Measurements from ENCODE around the gene CCDC180. TPM values are rescaled to one million over a fixed set of nuclear protein-coding genes. Genes with fewer than 3 reads are reported as not detected.

Gene CCDC180
- total RNA-seq, 2 experiments from 2014 or later = 6.6 to 7.1 TPM

DNA sequence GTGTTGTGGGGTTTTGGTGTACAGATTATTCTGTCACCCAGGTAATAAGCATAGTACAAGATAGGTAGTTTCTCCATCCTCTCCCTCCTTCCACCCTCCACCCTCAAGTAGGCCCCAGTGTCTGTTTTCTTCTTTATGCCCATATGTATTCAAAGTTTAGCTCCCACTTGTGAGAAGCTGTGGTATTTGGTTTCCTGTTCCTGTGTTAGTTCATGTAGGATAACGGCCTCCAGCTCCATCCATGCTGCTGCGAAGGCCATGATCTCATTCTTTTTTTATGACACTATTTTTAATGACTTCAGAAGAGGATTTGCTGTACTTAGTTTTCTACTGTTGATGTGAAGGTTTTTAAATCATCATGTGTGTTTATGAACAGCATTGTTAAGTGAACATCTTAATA lies 11.9 kb downstream of the CCDC180 start:
- Mint-ChIP-seq H3K9me3 (no peaks in the 10 kb centered on the region), H3K4me3 (no peak overlapping the region), H3K27ac (no peak overlapping the region), H3K4me1 (ENCODE audit: low read depth) (peaks cover 4% of the 10 kb centered on the region), H3K36me3 (ENCODE audit: low read depth) (peaks cover 77% of the 10 kb centered on the region), H3K27me3 (no peaks in the 10 kb centered on the region)
- Histone ChIP-seq H3K9me3 (ENCODE audit: control insufficient read depth in 1 of 2, insufficient read depth in 1 of 2, low read length in 2 of 2) (no peaks in the 10 kb centered on the region), H3K27me3 (ENCODE audit: control insufficient read depth in 1 of 2, insufficient read depth in 2 of 2, low read length in 2 of 2) (no peaks in the 10 kb centered on the region), H3K4me3 (ENCODE audit: low read length) (no peak overlapping the region), H3K36me3 (ENCODE audit: insufficient read depth, low read length) (peaks cover 13% of the 10 kb centered on the region), H3K27ac (ENCODE audit: low read depth in 1 of 2, low read length in 2 of 2) (no peak overlapping the region), H3K4me1 (ENCODE audit: insufficient read depth, low read length) (peaks cover 4% of the 10 kb centered on the region)
- ChIA-PET POLR2A (no interaction called here), CTCF (no interaction called here)
- TF ChIP-seq, protein P1, sequence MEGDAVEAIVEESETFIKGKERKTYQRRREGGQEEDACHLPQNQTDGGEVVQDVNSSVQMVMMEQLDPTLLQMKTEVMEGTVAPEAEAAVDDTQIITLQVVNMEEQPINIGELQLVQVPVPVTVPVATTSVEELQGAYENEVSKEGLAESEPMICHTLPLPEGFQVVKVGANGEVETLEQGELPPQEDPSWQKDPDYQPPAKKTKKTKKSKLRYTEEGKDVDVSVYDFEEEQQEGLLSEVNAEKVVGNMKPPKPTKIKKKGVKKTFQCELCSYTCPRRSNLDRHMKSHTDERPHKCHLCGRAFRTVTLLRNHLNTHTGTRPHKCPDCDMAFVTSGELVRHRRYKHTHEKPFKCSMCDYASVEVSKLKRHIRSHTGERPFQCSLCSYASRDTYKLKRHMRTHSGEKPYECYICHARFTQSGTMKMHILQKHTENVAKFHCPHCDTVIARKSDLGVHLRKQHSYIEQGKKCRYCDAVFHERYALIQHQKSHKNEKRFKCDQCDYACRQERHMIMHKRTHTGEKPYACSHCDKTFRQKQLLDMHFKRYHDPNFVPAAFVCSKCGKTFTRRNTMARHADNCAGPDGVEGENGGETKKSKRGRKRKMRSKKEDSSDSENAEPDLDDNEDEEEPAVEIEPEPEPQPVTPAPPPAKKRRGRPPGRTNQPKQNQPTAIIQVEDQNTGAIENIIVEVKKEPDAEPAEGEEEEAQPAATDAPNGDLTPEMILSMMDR (IDR thresholded peaks at IDR 0.05) = no peak
- intact Hi-C loops (cut with DNase I, micrococcal nuclease) = no loop called here
- ATAC-seq (ENCODE audit: poor library complexity) (no peak), DNase-seq (no peak)

DNA sequence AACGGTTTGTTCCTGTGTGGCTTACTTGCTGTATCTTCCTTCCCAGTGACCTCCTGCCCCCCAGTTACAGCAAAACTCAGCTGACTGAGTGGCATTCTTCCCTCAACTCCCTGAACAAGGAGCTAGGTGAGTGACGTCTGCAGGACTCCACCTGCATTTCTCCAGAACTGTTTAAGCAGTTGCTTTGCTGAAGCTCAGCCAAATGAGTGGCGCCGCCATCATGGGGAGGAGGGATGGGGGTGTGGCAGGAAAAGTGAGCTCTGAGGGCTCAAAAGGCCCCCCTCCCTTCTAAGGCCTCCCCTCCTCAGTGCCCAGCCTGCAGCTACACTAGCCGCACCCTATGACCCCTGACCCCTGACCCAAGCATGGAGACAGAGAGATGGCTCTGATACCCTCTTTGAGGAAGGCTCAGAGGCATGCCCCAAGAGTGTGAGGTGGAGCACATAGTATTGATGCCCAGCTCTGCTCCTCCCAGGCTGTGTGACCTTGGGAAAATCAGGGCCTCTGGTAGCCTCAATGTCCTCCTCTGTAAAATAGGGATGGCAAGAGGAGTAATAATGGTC lies 12.7 kb downstream of the CCDC180 start:
- no peak overlapping the region for H3K4me3 Mint-ChIP-seq
- ChIA-PET CTCF (no interaction called here), POLR2A (no interaction called here)
- Histone ChIP-seq H3K4me1 (ENCODE audit: insufficient read depth, low read length) (peaks cover 4% of the 10 kb centered on the region), H3K27ac (ENCODE audit: low read depth in 1 of 2, low read length in 2 of 2) (no peak overlapping the region), H3K36me3 (ENCODE audit: insufficient read depth, low read length) (peaks cover 10% of the 10 kb centered on the region), H3K9me3 (ENCODE audit: control insufficient read depth in 1 of 2, insufficient read depth in 1 of 2, low read length in 2 of 2) (no peaks in the 10 kb centered on the region), H3K4me3 (ENCODE audit: low read length) (no peak overlapping the region), H3K27me3 (ENCODE audit: control insufficient read depth in 1 of 2, insufficient read depth in 2 of 2, low read length in 2 of 2) (no peaks in the 10 kb centered on the region)
- intact Hi-C loops (cut with DNase I, micrococcal nuclease) = no loop called here
- DNase-seq (no peak), ATAC-seq (ENCODE audit: poor library complexity) (no peak)
- H3K27ac Mint-ChIP-seq = no peak overlapping the region
- peaks cover 77% of the 10 kb centered on the region for H3K36me3 Mint-ChIP-seq (ENCODE audit: low read depth)
- H3K4me1 Mint-ChIP-seq (ENCODE audit: low read depth) = peaks cover 4% of the 10 kb centered on the region
- H3K27me3 Mint-ChIP-seq = no peaks in the 10 kb centered on the region
- TF ChIP-seq, protein P1 (IDR thresholded peaks at IDR 0.05) = no peak
- no peaks in the 10 kb centered on the region for H3K9me3 Mint-ChIP-seq

DNA sequence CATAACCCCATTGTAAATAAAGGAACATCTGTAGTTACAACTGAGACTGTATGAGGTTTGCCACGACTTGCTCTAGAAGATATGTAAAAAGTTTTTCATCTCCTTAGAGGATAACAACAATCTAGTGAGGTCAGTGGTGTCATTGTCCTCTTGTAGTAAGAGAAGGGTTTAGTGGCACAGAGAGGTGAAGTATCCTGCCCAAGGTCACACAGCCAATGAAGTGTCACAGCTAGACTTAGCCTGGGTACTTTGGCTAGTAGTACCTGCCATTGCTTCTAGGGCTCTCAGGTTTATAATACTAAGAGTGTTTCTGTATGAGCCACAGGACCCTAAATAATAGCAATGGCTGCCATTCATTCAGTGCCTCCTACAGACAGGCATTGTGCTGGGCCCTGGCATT lies 13.8 kb downstream of the CCDC180 start:
- no peak overlapping the region for H3K4me3 Mint-ChIP-seq
- no peak overlapping the region for H3K27ac Mint-ChIP-seq
- Histone ChIP-seq H3K9me3 (ENCODE audit: control insufficient read depth in 1 of 2, insufficient read depth in 1 of 2, low read length in 2 of 2) (no peaks in the 10 kb centered on the region), H3K4me3 (ENCODE audit: low read length) (no peak overlapping the region), H3K27me3 (ENCODE audit: control insufficient read depth in 1 of 2, insufficient read depth in 2 of 2, low read length in 2 of 2) (no peaks in the 10 kb centered on the region), H3K27ac (ENCODE audit: low read depth in 1 of 2, low read length in 2 of 2) (no peak overlapping the region), H3K36me3 (ENCODE audit: insufficient read depth, low read length) (peaks cover 16% of the 10 kb centered on the region), H3K4me1 (ENCODE audit: insufficient read depth, low read length) (peaks cover 4% of the 10 kb centered on the region)
- no peaks in the 10 kb centered on the region for H3K9me3 Mint-ChIP-seq
- DNase-seq (no peak), ATAC-seq (ENCODE audit: poor library complexity) (no peak)
- peaks cover 77% of the 10 kb centered on the region for H3K36me3 Mint-ChIP-seq (ENCODE audit: low read depth)
- TF ChIP-seq, protein P1 (IDR thresholded peaks at IDR 0.05) = no peak
- intact Hi-C loops (cut with DNase I, micrococcal nuclease) = no loop called here
- no peaks in the 10 kb centered on the region for H3K27me3 Mint-ChIP-seq
- H3K4me1 Mint-ChIP-seq (ENCODE audit: low read depth) = peaks cover 4% of the 10 kb centered on the region
- ChIA-PET CTCF (no interaction called here), POLR2A (no interaction called here)
